Colonic mucosa (tissue), 4 donors: ENCODE results near the gene SGTA. TPM values are rescaled to one million over a fixed set of nuclear protein-coding genes. Genes with fewer than 3 reads are reported as not detected.
A peak's percentile ranks its signal among the peaks of the same experiment; 100 is the strongest.

Source experiments
- DNase-seq: peaks from one replicate; pipeline ENCODE4 v3.0.0-alpha.2; 2020
- H3K27ac ChIP-seq: fragments of 200-600 bp; one replicate; pipeline ENCODE4 v1.8.0; 2021
- H3K27me3 ChIP-seq: fragments of 200-600 bp; one replicate; pipeline ENCODE4 v1.8.0; 2021
- H3K36me3 ChIP-seq: fragments of 200-600 bp; one replicate; pipeline ENCODE4 v1.8.0; 2021
- H3K4me1 ChIP-seq: fragments of 200-600 bp; one replicate; pipeline ENCODE4 v1.8.0; 2021; ENCODE audit warnings: mild to moderate bottlenecking
- H3K4me3 ChIP-seq: fragments of 200-600 bp; one replicate; pipeline ENCODE4 v1.8.0; 2021
- H3K9ac ChIP-seq, 2 donors: one replicate each; pipeline ENCODE4 v1.7.0; 2013; ENCODE audit warnings: control low read depth in 2 of 2, low read depth in 2 of 2, low read length in 2 of 2
- H3K9me3 ChIP-seq: fragments of 200-600 bp; one replicate; pipeline ENCODE4 v1.8.0; 2021
- CTCF ChIP-seq: fragments of 200-600 bp; IDR thresholded peaks from one replicate; pipeline ENCODE4 v1.8.0; 2022; ENCODE audit warnings: antibody characterized with exemption, mild to moderate bottlenecking
- intact Hi-C: fragments of 100-400 bp; cut with DNase I; formaldehyde crosslinking; loops from one replicate; pipeline ENCODE4 v1.14.1; 2022
- total RNA-seq, 2 donors: library from RNA; stranded (reverse); fragmentation: NEBNext Ultra II Directional in 1 of 2; extraction: Animal tissue kit (Norgen Biotek cat#: 25700) in 1 of 2; gene quantifications; one replicate each; pipeline ENCODE4 v1.2.1, GENCODE V29; 2021
- donor health status: healthy.
- donor health status: DM: no; HTN: no; CAD: no.
- donor health status: DM: no; HTN: no; CAD: no.

Gene SGTA
- total RNA-seq, 2 donors from 2014 or later = 46.5 to 80.6 TPM

- DNase-seq = no peak
Observed at GRCh38 chr19:2732883-2733282, 50.2 kb downstream of the SGTA start.

GRCh38 chr19:2732157-2732725 is 50.8 kb downstream of the SGTA start:
- Histone ChIP-seq H3K4me1 (no peaks in the 10 kb centered on the region), H3K4me3 (no peak overlapping the region), H3K27me3 (peaks cover 6% of the 10 kb centered on the region), H3K27ac (no peak overlapping the region), H3K36me3 (no peaks in the 10 kb centered on the region), H3K9me3 (no peaks in the 10 kb centered on the region), H3K9ac (no peak overlapping the region)
- DNase-seq = no peak
- no peak for TF ChIP-seq CTCF
- intact Hi-C loops = no loop called here

More at GRCh38 chr19:2732883-2733282, 50.2 kb downstream of the SGTA start:
- H3K4me3 ChIP-seq = no peak overlapping the region
- H3K27me3 ChIP-seq = no peaks in the 10 kb centered on the region
- no peak overlapping the region for H3K9ac ChIP-seq
- H3K4me1 ChIP-seq = no peaks in the 10 kb centered on the region
- no peaks in the 10 kb centered on the region for H3K36me3 ChIP-seq
- H3K27ac ChIP-seq = no peak overlapping the region
- intact Hi-C loops = no loop called here
- H3K9me3 ChIP-seq = no peaks in the 10 kb centered on the region
- no peak for TF ChIP-seq CTCF

- DNase-seq = no peak
Observed at GRCh38 chr19:2731181-2731995, 51.7 kb downstream of the SGTA start.

GRCh38 chr19:2729943-2730818 is 52.9 kb downstream of the SGTA start:
- H3K27me3 ChIP-seq = peaks cover 13% of the 10 kb centered on the region
- no peaks in the 10 kb centered on the region for H3K4me1 ChIP-seq
- no peak overlapping the region for H3K27ac ChIP-seq
- no peak overlapping the region for H3K4me3 ChIP-seq
- no peaks in the 10 kb centered on the region for H3K9me3 ChIP-seq
- no peak for TF ChIP-seq CTCF
- no peak overlapping the region for H3K9ac ChIP-seq
- DNase-seq = no peak
- intact Hi-C loops = no loop called here
- H3K36me3 ChIP-seq = no peaks in the 10 kb centered on the region

More at GRCh38 chr19:2731181-2731995, 51.7 kb downstream of the SGTA start:
- Histone ChIP-seq H3K36me3 (no peaks in the 10 kb centered on the region), H3K4me1 (no peaks in the 10 kb centered on the region), H3K27ac (no peak overlapping the region), H3K27me3 (peaks cover 13% of the 10 kb centered on the region), H3K4me3 (no peak overlapping the region), H3K9ac (peak overlapping the region in 1 of 2 donors; percentile 12), H3K9me3 (no peaks in the 10 kb centered on the region)
- intact Hi-C loops = no loop called here
- no peak for TF ChIP-seq CTCF

GRCh38 chr19:2728783-2729387 is 54.2 kb downstream of the SGTA start:
- H3K4me1 ChIP-seq = no peaks in the 10 kb centered on the region
- H3K9me3 ChIP-seq = no peaks in the 10 kb centered on the region
- no peak overlapping the region for H3K9ac ChIP-seq
- intact Hi-C loops = no loop called here
- H3K36me3 ChIP-seq = no peaks in the 10 kb centered on the region
- no peak for DNase-seq
- H3K27me3 ChIP-seq = peaks cover 13% of the 10 kb centered on the region
- TF ChIP-seq CTCF = no peak
- H3K27ac ChIP-seq = no peak overlapping the region
- no peak overlapping the region for H3K4me3 ChIP-seq
